Activated CD4-positive, alpha-beta T cell treated with anti-CD3 and anti-CD28 coated beads, Interleukin-2, amount 50 U/mL, for 16 hours (primary cell): ENCODE measurements around the gene CCDC87.
A peak's percentile ranks its signal among the peaks of the same experiment; 100 is the strongest.
"Not testable (repeated sequence)": the region's sequence is repeated elsewhere in the genome, so short reads cannot be mapped to it uniquely, and the experiment has no call there.

Experiments
- DNase-seq: peaks from one replicate; pipeline ENCODE4 v3.0.0-alpha.2; 2020

Gene CCDC87

GRCh38 chr11:66616379-66617154, 23.7 kb upstream of the CCDC87 start, which contains the start of gene RBM14:
RBM14 (plus strand) TSS chr11:66616630; CDS start chr11:66616721, 91 bp downstream.
- DNase-seq: peak; percentile 100

- no peak for DNase-seq
Measured at GRCh38 chr11:66614073-66614472, 21.2 kb upstream of the CCDC87 start.

- DNase-seq: no peak
Measured at GRCh38 chr11:66612458-66612857, 19.6 kb upstream of the CCDC87 start.

- peak; percentile 10 for DNase-seq
Measured at GRCh38 chr11:66609721-66610617, 17.1 kb upstream of the CCDC87 start.

GRCh38 chr11:66607126-66607834, 14.4 kb upstream of the CCDC87 start:
- DNase-seq: no peak

GRCh38 chr11:66606608-66607007, 13.7 kb upstream of the CCDC87 start:
- DNase-seq: not testable (repeated sequence)

GRCh38 chr11:66604155-66604554, 11.3 kb upstream of the CCDC87 start:
- no peak for DNase-seq

- DNase-seq: no peak
Measured at GRCh38 chr11:66603072-66603471, 10.2 kb upstream of the CCDC87 start.

- no peak for DNase-seq
Measured at GRCh38 chr11:66600631-66601233, 7.9 kb upstream of the CCDC87 start.

- no peak for DNase-seq
Measured at GRCh38 chr11:66600219-66600618, 7.4 kb upstream of the CCDC87 start.

- no peak for DNase-seq
Measured at GRCh38 chr11:66598993-66599392, 6.1 kb upstream of the CCDC87 start.

GRCh38 chr11:66595245-66595904, 2.5 kb upstream of the CCDC87 start:
- DNase-seq: no peak

- DNase-seq: no peak
Measured at GRCh38 chr11:66593650-66594049, 787 bp upstream of the CCDC87 start.

GRCh38 chr11:66593303-66593635, 406 bp upstream of the CCDC87 start:
- DNase-seq: no peak

GRCh38 chr11:66591175-66591574, 1.7 kb downstream of the CCDC87 start:
- no peak for DNase-seq

- no peak for DNase-seq
Measured at GRCh38 chr11:66589996-66590675, 2.7 kb downstream of the CCDC87 start.

GRCh38 chr11:66589315-66589714, 3.5 kb downstream of the CCDC87 start:
- not testable (repeated sequence) for DNase-seq

- no peak for DNase-seq
Measured at GRCh38 chr11:66586136-66586535, 6.7 kb downstream of the CCDC87 start.

- not testable (repeated sequence) for DNase-seq
Measured at GRCh38 chr11:66585447-66585846, 7.4 kb downstream of the CCDC87 start.

GRCh38 chr11:66582565-66583147, 10.2 kb downstream of the CCDC87 start:
- DNase-seq: not testable (repeated sequence)

- no peak for DNase-seq
Measured at GRCh38 chr11:66581261-66581660, 11.6 kb downstream of the CCDC87 start.
